Measurements from ENCODE around the gene MUC20. TPM values are rescaled to one million over a fixed set of nuclear protein-coding genes. Genes with fewer than 3 reads are reported as not detected.
"Not testable (repeated sequence)": the region's sequence is repeated elsewhere in the genome, so short reads cannot be mapped to it uniquely, and the experiment has no call there.

Gene MUC20
- total RNA-seq, 6 experiments from 2014 or later, result 0.11 to 0.17 (median 0.14) TPM; not detected in 3

GRCh38 chr3:195777975-195778374 is 57.2 kb downstream of the MUC20 start:
- Mint-ChIP-seq H3K9me3 (peaks cover 42% of the 10 kb centered on the region), H3K27ac (no peak overlapping the region), H3K36me3 (ENCODE audit: low read depth) (peaks cover 17% of the 10 kb centered on the region), H3K4me3 (no peak overlapping the region), H3K27me3 (ENCODE audit: insufficient read depth) (no peaks in the 10 kb centered on the region), H3K4me1 (ENCODE audit: low read depth) (no peaks in the 10 kb centered on the region)
- TF ChIP-seq, protein P1, sequence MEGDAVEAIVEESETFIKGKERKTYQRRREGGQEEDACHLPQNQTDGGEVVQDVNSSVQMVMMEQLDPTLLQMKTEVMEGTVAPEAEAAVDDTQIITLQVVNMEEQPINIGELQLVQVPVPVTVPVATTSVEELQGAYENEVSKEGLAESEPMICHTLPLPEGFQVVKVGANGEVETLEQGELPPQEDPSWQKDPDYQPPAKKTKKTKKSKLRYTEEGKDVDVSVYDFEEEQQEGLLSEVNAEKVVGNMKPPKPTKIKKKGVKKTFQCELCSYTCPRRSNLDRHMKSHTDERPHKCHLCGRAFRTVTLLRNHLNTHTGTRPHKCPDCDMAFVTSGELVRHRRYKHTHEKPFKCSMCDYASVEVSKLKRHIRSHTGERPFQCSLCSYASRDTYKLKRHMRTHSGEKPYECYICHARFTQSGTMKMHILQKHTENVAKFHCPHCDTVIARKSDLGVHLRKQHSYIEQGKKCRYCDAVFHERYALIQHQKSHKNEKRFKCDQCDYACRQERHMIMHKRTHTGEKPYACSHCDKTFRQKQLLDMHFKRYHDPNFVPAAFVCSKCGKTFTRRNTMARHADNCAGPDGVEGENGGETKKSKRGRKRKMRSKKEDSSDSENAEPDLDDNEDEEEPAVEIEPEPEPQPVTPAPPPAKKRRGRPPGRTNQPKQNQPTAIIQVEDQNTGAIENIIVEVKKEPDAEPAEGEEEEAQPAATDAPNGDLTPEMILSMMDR (IDR thresholded peaks at IDR 0.05), result no peak
- DNase-seq, result no peak

DNA sequence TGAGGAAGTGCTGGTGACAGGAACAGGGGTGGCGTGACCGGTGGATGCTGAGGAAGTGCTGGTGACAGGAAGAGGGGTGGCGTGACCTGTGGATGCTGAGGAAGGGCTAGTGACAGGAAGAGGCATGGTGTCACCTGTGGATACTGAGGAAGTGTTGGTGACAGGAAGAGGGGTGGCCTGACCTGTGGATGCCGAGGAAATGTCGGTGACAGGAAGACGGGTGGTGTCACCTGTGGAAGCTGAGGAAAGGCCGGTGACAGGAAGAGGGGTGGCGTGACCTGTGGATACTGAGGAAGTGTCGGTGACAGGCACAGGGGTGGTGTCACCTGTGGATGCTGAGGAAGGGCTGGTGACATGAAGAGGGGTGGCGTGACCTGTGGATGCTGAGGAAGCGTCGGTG is 60.5 kb downstream of the MUC20 start:
- not testable (repeated sequence) for H3K4me3 Mint-ChIP-seq; DNase-seq; H3K4me1 Mint-ChIP-seq (ENCODE audit: low read depth); H3K27ac Mint-ChIP-seq; H3K27me3 Mint-ChIP-seq (ENCODE audit: insufficient read depth)
- H3K9me3 Mint-ChIP-seq, result peaks cover 68% of the 10 kb centered on the region
- H3K36me3 Mint-ChIP-seq (ENCODE audit: low read depth), result peaks cover 45% of the 10 kb centered on the region

Small RNA genes within 50 kb of the gene (microRNA-seq; reads per million reads assigned to microRNA genes)
- gene MIR570, result not detected

Other genes starting within 250 kb of the MUC20 start
- 10 to 100 TPM; 39.7 to 44.0 (median 42.0) TPM for gene PPP1R2, start 177.7 kb upstream of the MUC20 start, total RNA-seq (2021; fragmentation: NEBNext Ultra II Directional; extraction: Animal tissue kit (Norgen Biotek cat#: 25700))
- gene APOD, start 137.0 kb upstream of the MUC20 start, total RNA-seq (2021; fragmentation: NEBNext Ultra II Directional; extraction: Animal tissue kit (Norgen Biotek cat#: 25700)), result under 1 TPM in 2 of 6 experiments, not detected in 4; 0.14 to 0.38 TPM
- not detected for gene MUC4, start 91.0 kb downstream of the MUC20 start, total RNA-seq (2021; fragmentation: NEBNext Ultra II Directional; extraction: Animal tissue kit (Norgen Biotek cat#: 25700))
- 10 to 100 TPM; 29.6 to 46.1 (median 35.1) TPM for gene TNK2, start 187.6 kb downstream of the MUC20 start, total RNA-seq (2021; fragmentation: NEBNext Ultra II Directional; extraction: Animal tissue kit (Norgen Biotek cat#: 25700))

All from HFFc6 (cell line).